RWPE2 (cell line): Measurements from ENCODE around the gene ANKRD13B.

Experiments used
- ATAC-seq: fragments of 200-7000 bp; cut with Tn5 transposase; 3 replicates; pipeline ENCODE4 v1.9.1; 2021; ENCODE audit warnings: low read depth
- DNase-seq: peaks from one replicate; pipeline ENCODE4 v3.0.0-alpha.2; 2020; ENCODE audit warnings: low spot score
- H3K27ac ChIP-seq: fragments of 450-650 bp; 2 replicates; pipeline ENCODE4 v1.5.1; 2017; ENCODE audit warnings: mild to moderate bottlenecking; ENCODE audit not compliant: poor library complexity, severe bottlenecking
- H3K27me3 ChIP-seq: fragments of 250-450 bp; sonication (Bioruptor Pico); 2 replicates; pipeline ENCODE4 v1.5.1; 2021; ENCODE audit warnings: mild to moderate bottlenecking, moderate library complexity; ENCODE audit not compliant: insufficient read depth, poor library complexity, severe bottlenecking
- H3K36me3 ChIP-seq: fragments of 250-450 bp; sonication (Bioruptor Pico); 2 replicates; pipeline ENCODE4 v1.5.1; 2020; ENCODE audit warnings: low read depth, mild to moderate bottlenecking, moderate library complexity
- H3K4me1 ChIP-seq: fragments of 250-450 bp; sonication (Bioruptor Pico); 2 replicates; pipeline ENCODE4 v1.5.1; 2021; ENCODE audit warnings: mild to moderate bottlenecking, moderate library complexity; ENCODE audit not compliant: insufficient read depth, poor library complexity, severe bottlenecking
- H3K4me3 ChIP-seq: fragments of 250-450 bp; sonication (Bioruptor Pico); 2 replicates; pipeline ENCODE4 v1.5.1; 2021; ENCODE audit warnings: mild to moderate bottlenecking, moderate library complexity; ENCODE audit not compliant: severe bottlenecking
- H3K9me3 ChIP-seq: fragments of 250-450 bp; sonication (Bioruptor Pico); 2 replicates; pipeline ENCODE4 v1.5.1; 2021; ENCODE audit warnings: mild to moderate bottlenecking, moderate library complexity; ENCODE audit not compliant: severe bottlenecking
- CTCF ChIP-seq: fragments of 450-650 bp; IDR thresholded peaks from one replicate; pipeline ENCODE4 v1.5.1; 2017; ENCODE audit warnings: mild to moderate bottlenecking, moderate library complexity; ENCODE audit not compliant: poor library complexity, severe bottlenecking

The ANKRD13B gene

GRCh38 chr17:29595943-29596774 lies 3.2 kb downstream of the ANKRD13B start:
- Histone ChIP-seq H3K9me3 (no peaks in the 10 kb centered on the region), H3K4me1 (peaks cover 19% of the 10 kb centered on the region), H3K4me3 (no peak overlapping the region), H3K36me3 (no peaks in the 10 kb centered on the region), H3K27me3 (no peaks in the 10 kb centered on the region), H3K27ac (no peak overlapping the region)
- DNase-seq (no peak), ATAC-seq (no peak)
- TF ChIP-seq CTCF, result no peak

GRCh38 chr17:29596811-29597210 lies 3.9 kb downstream of the ANKRD13B start:
- Histone ChIP-seq H3K27ac (no peak overlapping the region), H3K4me1 (peaks cover 14% of the 10 kb centered on the region), H3K4me3 (no peak overlapping the region), H3K9me3 (no peaks in the 10 kb centered on the region), H3K36me3 (no peaks in the 10 kb centered on the region), H3K27me3 (no peaks in the 10 kb centered on the region)
- ATAC-seq (no peak), DNase-seq (no peak)
- no peak for TF ChIP-seq CTCF

- Histone ChIP-seq H3K4me3 (no peak overlapping the region), H3K9me3 (no peaks in the 10 kb centered on the region), H3K36me3 (no peaks in the 10 kb centered on the region), H3K27me3 (no peaks in the 10 kb centered on the region), H3K4me1 (peaks cover 6% of the 10 kb centered on the region), H3K27ac (no peak overlapping the region)
- DNase-seq (no peak), ATAC-seq (no peak)
- no peak for TF ChIP-seq CTCF
Observed at GRCh38 chr17:29597361-29598172, 4.6 kb downstream of the ANKRD13B start.

- H3K36me3 ChIP-seq, result no peaks in the 10 kb centered on the region
- H3K4me3 ChIP-seq, result no peak overlapping the region
- no peak for TF ChIP-seq CTCF
- no peaks in the 10 kb centered on the region for H3K9me3 ChIP-seq
- DNase-seq (no peak), ATAC-seq (no peak)
- no peak overlapping the region for H3K27ac ChIP-seq
- H3K4me1 ChIP-seq, result no peaks in the 10 kb centered on the region
- H3K27me3 ChIP-seq, result no peaks in the 10 kb centered on the region
Observed at GRCh38 chr17:29603109-29603674, 10.3 kb downstream of the ANKRD13B start.
